PFSK-1 (cell line): ENCODE results near the gene SMYD4.

ENCODE experiments used
- FOXP2 ChIP-seq: optimal IDR thresholded peaks from 2 replicates; pipeline ENCODE3; 2011; ENCODE audit warnings: borderline replicate concordance, control low read depth, inconsistent platforms; ENCODE audit not compliant: insufficient read depth; ENCODE audit errors: extremely low read length, extremely low read depth
- POLR2AphosphoS5 ChIP-seq: IDR thresholded peaks from 2 replicates; pipeline ENCODE4 v1.6.1; 2012; ENCODE audit warnings: low read depth, mild to moderate bottlenecking, control low read depth, low read length, moderate library complexity
- REST ChIP-seq, 2 experiments: IDR thresholded peaks; 2 replicates each; pipeline versions ENCODE4 v1.6.1 to v1.8.0; 2011 to 2012; ENCODE audit warnings: low read depth in 2 of 2, low read length in 2 of 2, control low read depth in 1 of 2, inconsistent platforms in 1 of 2, mild to moderate bottlenecking in 1 of 2, moderate library complexity in 1 of 2; ENCODE audit not compliant: insufficient read depth in 1 of 2
- SIN3A ChIP-seq: IDR thresholded peaks from 2 replicates; pipeline ENCODE4 v1.6.1; 2012; ENCODE audit warnings: mild to moderate bottlenecking, low read length, moderate library complexity, borderline replicate concordance; ENCODE audit not compliant: insufficient read depth
- TAF1 ChIP-seq: IDR thresholded peaks from 2 replicates; pipeline ENCODE4 v1.6.1; 2012; ENCODE audit warnings: low read length, control low read depth, borderline replicate concordance; ENCODE audit not compliant: insufficient read depth

The SMYD4 gene

GRCh38 chr17:1737531-1738291, 92.0 kb downstream of the SMYD4 start:
- no peak for TF ChIP-seq SIN3A
- no peak for TF ChIP-seq FOXP2
- TF ChIP-seq TAF1, result no peak
- no peak for TF ChIP-seq REST (IDR thresholded peaks at IDR 0.05; ENCODE audit: insufficient read depth in 1 of 2, low read depth in 2 of 2, low read length in 2 of 2)
- no peak for TF ChIP-seq POLR2AphosphoS5

- no peak for TF ChIP-seq SIN3A
- TF ChIP-seq FOXP2, result peak; percentile 10
- no peak for TF ChIP-seq POLR2AphosphoS5
- 0 out of 4 replicates have a peak, but pooled peaks of 1 of the 2 experiments have one; percentile 22 for TF ChIP-seq REST (IDR thresholded peaks at IDR 0.05; ENCODE audit: insufficient read depth in 1 of 2, low read depth in 2 of 2, low read length in 2 of 2)
- TF ChIP-seq TAF1, result no peak
Measured at GRCh38 chr17:1736348-1737281, 93.1 kb downstream of the SMYD4 start.

GRCh38 chr17:1735834-1736347, 93.8 kb downstream of the SMYD4 start:
- no peak for TF ChIP-seq FOXP2
- no peak for TF ChIP-seq REST (IDR thresholded peaks at IDR 0.05; ENCODE audit: insufficient read depth in 1 of 2, low read depth in 2 of 2, low read length in 2 of 2)
- no peak for TF ChIP-seq SIN3A
- TF ChIP-seq TAF1, result no peak
- TF ChIP-seq POLR2AphosphoS5, result no peak

GRCh38 chr17:1735418-1735817, 94.3 kb downstream of the SMYD4 start:
- TF ChIP-seq TAF1, result no peak
- TF ChIP-seq REST (IDR thresholded peaks at IDR 0.05; ENCODE audit: insufficient read depth in 1 of 2, low read depth in 2 of 2, low read length in 2 of 2), result no peak
- no peak for TF ChIP-seq SIN3A
- TF ChIP-seq FOXP2, result no peak
- TF ChIP-seq POLR2AphosphoS5, result no peak
